ENCODE data around the gene PRKCA. TPM values are rescaled to one million over a fixed set of nuclear protein-coding genes. Genes with fewer than 3 reads are reported as not detected.

Gene PRKCA
- total RNA-seq, 1 donor from 2014 or later, result 15.5 TPM

DNA sequence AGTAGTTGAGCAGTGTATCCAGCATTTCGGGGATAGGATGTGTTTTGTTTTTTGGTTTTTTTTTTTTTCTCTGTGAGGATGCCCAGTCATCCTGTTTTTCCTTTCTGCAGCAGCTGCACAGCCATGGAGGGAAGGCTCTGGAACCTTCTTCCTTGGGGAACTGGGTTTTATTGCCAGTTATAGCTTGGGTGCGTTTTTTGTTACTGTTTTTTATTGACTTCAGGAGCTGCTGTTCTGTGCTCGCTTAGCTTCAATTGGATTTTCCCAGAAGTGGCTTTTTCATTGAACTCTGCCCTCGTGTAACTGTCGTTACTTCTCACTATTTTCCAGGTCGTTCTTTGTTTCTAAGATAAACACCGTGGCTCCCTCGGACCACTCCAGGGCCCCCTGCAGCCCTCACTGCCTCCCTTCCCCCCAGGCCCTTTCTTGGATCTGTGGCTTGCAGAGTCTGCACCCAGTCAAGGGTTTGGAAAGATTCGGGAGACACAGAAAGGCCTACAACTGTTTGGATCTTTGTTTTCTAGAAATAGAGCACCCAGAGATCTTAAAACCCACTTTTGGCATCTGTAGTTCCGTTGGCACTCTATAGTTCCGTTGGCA, 412.8 kb downstream of the PRKCA start:
- no peaks in the 10 kb centered on the region for H3K27me3 ChIP-seq
- H3K36me3 ChIP-seq, result no peaks in the 10 kb centered on the region
- H3K4me3 ChIP-seq, result no peak overlapping the region
- no peak overlapping the region for H3K27ac ChIP-seq
- no peak for TF ChIP-seq POLR2AphosphoS5 (IDR thresholded peaks at IDR 0.05; ENCODE audit: insufficient read depth in 1 of 2, low read depth in 1 of 2)
- TF ChIP-seq, protein P1, sequence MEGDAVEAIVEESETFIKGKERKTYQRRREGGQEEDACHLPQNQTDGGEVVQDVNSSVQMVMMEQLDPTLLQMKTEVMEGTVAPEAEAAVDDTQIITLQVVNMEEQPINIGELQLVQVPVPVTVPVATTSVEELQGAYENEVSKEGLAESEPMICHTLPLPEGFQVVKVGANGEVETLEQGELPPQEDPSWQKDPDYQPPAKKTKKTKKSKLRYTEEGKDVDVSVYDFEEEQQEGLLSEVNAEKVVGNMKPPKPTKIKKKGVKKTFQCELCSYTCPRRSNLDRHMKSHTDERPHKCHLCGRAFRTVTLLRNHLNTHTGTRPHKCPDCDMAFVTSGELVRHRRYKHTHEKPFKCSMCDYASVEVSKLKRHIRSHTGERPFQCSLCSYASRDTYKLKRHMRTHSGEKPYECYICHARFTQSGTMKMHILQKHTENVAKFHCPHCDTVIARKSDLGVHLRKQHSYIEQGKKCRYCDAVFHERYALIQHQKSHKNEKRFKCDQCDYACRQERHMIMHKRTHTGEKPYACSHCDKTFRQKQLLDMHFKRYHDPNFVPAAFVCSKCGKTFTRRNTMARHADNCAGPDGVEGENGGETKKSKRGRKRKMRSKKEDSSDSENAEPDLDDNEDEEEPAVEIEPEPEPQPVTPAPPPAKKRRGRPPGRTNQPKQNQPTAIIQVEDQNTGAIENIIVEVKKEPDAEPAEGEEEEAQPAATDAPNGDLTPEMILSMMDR (IDR thresholded peaks at IDR 0.05), result no peak
- TF ChIP-seq POLR2A (IDR thresholded peaks at IDR 0.05), result no peak
- H3K4me1 ChIP-seq, result no peaks in the 10 kb centered on the region
- peak in 1 of 2 donors; percentile 32 for DNase-seq (ENCODE audit: extremely low spot score in 2 of 2)
- no peaks in the 10 kb centered on the region for H3K9me3 ChIP-seq
- intact Hi-C loops (cut with DNase I), result loop anchor here (5.0 kb wide), 1 partner anchor 192 kb away; no protein-coding TSS in a partner anchor

DNA sequence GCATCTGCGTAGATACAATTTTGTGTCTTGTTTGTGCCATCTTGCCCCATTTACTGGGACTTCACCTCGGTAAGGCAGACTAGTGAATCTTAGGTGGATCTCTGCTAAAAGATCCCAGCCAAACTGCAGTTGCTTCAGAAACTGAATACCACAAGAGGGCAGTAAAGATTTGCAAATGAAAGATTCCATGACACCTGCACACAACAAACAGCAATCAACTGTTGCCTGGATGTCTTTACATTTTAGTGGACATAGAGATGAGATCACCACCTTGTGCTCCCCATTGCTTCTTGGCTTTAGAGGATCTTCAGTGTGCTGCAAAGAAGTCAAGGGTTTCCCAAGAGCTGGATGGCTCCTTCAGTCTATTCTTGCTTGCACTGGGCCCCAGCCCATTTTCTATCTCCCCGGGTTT, 413.3 kb downstream of the PRKCA start:
- Histone ChIP-seq H3K9me3 (no peaks in the 10 kb centered on the region), H3K27me3 (no peaks in the 10 kb centered on the region), H3K27ac (no peak overlapping the region), H3K4me3 (no peak overlapping the region), H3K4me1 (no peaks in the 10 kb centered on the region), H3K36me3 (no peaks in the 10 kb centered on the region)
- intact Hi-C loops (cut with DNase I), result loop anchor here (5.0 kb wide), 1 partner anchor 192 kb away; no protein-coding TSS in a partner anchor
- DNase-seq (ENCODE audit: extremely low spot score in 2 of 2), result peak in 1 of 2 donors; percentile 70
- TF ChIP-seq POLR2A (IDR thresholded peaks at IDR 0.05) (no peak), POLR2AphosphoS5 (IDR thresholded peaks at IDR 0.05; ENCODE audit: insufficient read depth in 1 of 2, low read depth in 1 of 2) (peak in 1 of 2 donors; percentile 27)
- TF ChIP-seq, protein P1 (IDR thresholded peaks at IDR 0.05), result peak; percentile 34 to 68 (median 46)

DNA sequence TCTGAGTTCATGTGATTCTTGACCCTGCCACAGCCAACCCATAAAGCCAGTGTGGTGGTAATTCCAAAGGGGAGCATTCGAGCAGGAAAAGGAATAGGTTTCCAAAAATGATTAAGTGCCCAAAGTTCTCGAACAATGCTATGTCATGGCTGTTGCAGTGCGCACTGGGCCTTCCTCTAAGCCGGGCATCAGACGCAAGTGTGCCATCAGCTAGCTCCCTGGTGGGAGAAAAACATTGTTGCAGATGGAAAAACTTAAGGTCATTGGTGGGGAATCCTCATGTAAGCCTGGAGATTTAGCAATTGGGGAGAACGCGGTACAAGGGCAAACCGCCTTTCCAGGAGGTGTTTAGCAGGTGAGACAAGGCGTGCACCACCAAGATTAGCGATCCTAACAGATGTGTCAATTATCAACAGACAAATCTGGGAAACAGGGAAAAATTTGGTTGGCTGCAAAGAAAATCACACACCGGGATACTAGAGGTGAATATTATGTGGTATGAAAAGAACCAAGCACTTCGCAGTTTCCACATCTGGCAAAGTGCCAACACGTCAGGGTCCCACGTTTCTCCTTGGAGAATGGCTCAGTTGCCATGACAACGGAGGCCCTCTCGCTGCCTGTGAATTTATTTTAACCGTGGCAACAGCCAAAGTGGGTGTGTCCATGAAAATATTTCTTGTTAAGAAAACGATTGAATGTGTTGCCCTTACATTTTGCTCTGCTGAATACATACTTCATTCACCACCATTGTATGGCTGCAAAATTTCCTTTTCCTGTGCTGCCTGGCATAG, 414.0 kb downstream of the PRKCA start:
- H3K27ac ChIP-seq, result no peak overlapping the region
- intact Hi-C loops (cut with DNase I), result loop anchor here (5.0 kb wide), 1 partner anchor 191 kb away; no protein-coding TSS in a partner anchor
- H3K27me3 ChIP-seq, result no peaks in the 10 kb centered on the region
- H3K4me3 ChIP-seq, result no peak overlapping the region
- H3K36me3 ChIP-seq, result no peaks in the 10 kb centered on the region
- TF ChIP-seq POLR2AphosphoS5 (IDR thresholded peaks at IDR 0.05; ENCODE audit: insufficient read depth in 1 of 2, low read depth in 1 of 2), result no peak
- no peaks in the 10 kb centered on the region for H3K9me3 ChIP-seq
- peak in 1 of 2 donors; percentile 49 for DNase-seq (ENCODE audit: extremely low spot score in 2 of 2)
- no peaks in the 10 kb centered on the region for H3K4me1 ChIP-seq

DNA sequence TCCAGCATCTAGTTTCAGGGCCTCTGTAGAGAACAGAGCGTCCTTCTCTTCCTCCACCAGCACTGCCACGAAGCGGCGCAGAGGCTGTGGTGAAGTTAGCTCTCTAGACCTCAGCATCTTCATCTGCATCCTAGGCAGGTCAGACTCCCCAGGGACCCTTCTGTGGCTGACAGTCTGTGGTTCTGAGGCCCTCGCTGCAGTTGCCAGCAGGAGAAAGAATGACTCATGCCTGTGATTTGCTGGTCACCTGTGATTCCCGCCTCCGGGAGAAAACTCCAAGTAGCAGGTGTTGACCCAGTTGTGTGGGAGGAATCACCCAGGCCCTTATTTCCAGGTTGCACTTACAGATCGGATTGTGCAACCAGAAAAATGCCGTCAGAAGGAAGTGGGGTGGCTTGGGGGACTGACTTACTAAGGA, 415.2 kb downstream of the PRKCA start:
- peak in 1 of 2 donors; percentile 54 for DNase-seq (ENCODE audit: extremely low spot score in 2 of 2)
- H3K4me1 ChIP-seq, result no peaks in the 10 kb centered on the region
- intact Hi-C loops (cut with DNase I), result loop anchor here (5.0 kb wide), 1 partner anchor 190 kb away; no protein-coding TSS in a partner anchor

DNA sequence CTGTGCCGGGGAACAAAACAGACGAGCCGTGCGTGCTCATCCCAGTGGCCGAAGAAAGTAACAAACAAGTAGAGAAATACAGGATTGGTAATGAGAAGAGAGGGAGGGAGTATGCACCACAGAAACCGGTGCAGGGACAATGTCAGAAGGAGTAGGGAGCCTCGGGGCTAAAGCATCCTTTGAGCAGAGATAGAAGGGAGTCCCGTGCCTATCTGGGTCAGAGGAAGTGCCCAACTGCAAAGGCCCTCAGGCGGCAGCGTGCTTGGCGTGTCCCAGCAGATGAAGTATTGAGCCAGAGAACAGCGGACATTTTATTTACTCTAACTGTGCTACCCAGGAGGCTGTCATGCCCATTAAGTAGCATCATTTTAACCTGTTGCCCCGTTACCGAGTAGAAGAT, 417.6 kb downstream of the PRKCA start:
- Histone ChIP-seq H3K27me3 (no peaks in the 10 kb centered on the region), H3K4me3 (no peak overlapping the region), H3K36me3 (no peaks in the 10 kb centered on the region), H3K4me1 (peaks cover 19% of the 10 kb centered on the region), H3K27ac (no peak overlapping the region), H3K9me3 (no peaks in the 10 kb centered on the region)
- TF ChIP-seq POLR2A (IDR thresholded peaks at IDR 0.05) (no peak), POLR2AphosphoS5 (IDR thresholded peaks at IDR 0.05; ENCODE audit: insufficient read depth in 1 of 2, low read depth in 1 of 2) (no peak)
- TF ChIP-seq, protein P1 (IDR thresholded peaks at IDR 0.05), result no peak
- DNase-seq (ENCODE audit: extremely low spot score in 2 of 2), result peak in 1 of 2 donors; percentile 32
- intact Hi-C loops (cut with DNase I), result no loop called here

More for the DNA sequence above, 415.2 kb downstream of the PRKCA start:
- TF ChIP-seq, protein P1 (IDR thresholded peaks at IDR 0.05), result no peak
- TF ChIP-seq POLR2AphosphoS5 (IDR thresholded peaks at IDR 0.05; ENCODE audit: insufficient read depth in 1 of 2, low read depth in 1 of 2), result no peak
- TF ChIP-seq POLR2A (IDR thresholded peaks at IDR 0.05), result no peak
- Histone ChIP-seq H3K27me3 (no peaks in the 10 kb centered on the region), H3K9me3 (no peaks in the 10 kb centered on the region), H3K27ac (no peak overlapping the region), H3K4me3 (no peak overlapping the region), H3K36me3 (no peaks in the 10 kb centered on the region)

All from vagina (tissue), 2 donors.